Measurements from ENCODE around the gene DENND2D.
A peak's percentile ranks its signal among the peaks of the same experiment; 100 is the strongest.
"Not testable (repeated sequence)": the region's sequence is repeated elsewhere in the genome, so short reads cannot be mapped to it uniquely, and the experiment has no call there.

DENND2D gene

DNA sequence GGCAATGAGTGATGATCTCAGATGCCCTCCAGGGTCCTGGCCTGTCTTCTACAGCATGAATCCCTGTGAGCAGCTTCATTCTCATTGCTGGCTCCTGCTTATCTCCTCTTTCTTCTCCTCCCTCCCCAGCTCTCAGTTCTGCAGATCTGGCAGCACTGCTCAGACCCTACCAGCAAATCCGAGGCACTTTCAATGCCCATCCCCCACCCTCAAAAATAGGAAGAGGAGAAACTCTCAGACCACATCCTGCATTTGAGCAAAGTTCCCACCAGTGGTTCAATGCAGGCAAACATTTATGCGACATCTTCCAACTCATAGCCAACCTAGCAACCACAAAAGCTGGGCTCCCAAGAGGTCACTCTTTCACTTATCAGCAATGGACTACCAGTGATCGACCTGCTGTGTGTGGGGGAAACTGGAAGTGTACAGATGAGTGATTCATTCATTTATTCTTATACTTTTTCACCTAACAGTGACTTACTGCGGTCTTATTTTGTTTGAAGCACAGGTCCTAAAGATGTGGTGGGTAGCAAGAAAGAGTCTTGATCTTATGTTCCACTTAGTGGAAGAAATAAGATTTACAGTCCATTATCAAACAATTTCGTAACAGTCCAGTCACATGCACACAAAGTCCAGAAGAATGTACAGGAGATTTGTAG is 21.3 kb upstream of the DENND2D start:
- no peak for DNase-seq

DNA sequence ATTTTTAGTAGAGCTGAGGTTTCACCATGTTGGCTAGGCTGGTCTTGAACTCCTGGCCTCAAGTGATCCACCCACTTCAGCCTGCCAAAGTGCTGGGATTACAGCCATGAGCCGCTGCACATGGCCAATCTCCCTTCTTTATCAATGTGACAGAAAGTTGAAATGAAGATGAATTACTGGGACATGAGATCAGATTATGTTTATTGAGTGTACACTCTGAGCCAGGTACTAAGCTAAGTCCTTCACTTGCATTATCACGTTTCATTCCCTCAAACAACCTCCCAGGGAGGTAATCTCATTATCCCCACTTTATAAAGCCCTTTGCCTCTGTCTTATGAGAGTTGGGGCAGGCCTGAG is 20.8 kb upstream of the DENND2D start:
- DNase-seq: no peak

DNA sequence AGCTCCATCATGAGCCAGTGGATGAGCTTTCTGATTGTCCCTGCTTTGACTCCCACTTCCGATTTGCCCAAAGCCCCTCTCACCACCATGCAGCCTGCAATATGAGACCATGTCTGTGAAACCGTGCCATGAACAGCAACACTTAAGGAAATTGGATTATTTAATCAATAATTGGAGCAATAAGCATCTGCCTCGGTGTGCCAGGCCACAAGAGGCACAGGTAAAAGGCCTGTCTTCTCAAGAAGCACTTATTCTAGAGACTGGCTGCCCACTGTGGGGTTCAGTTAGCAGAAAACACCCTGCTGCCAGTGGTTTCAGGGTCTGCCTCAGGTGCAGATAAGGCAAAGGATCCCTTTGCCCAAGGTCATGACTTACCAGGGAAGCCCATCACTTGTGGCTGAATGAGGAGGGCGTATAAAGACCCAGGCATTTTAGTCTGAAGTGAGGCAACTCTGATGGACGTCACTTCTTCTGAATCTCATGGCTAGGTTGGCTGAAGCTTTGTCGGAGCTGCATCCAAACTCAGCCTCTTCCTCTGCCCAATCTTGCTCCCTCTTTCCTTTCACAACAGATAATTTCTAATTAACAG is 19.9 kb upstream of the DENND2D start:
- no peak for DNase-seq

- DNase-seq: no peak
Measured at GRCh38 chr1:111219557-111220286, 19.3 kb upstream of the DENND2D start.

- no peak for DNase-seq
Measured at GRCh38 chr1:111218701-111219556, 18.5 kb upstream of the DENND2D start.

GRCh38 chr1:111217183-111217910 is 16.9 kb upstream of the DENND2D start:
- DNase-seq: no peak

GRCh38 chr1:111216751-111217150 is 16.3 kb upstream of the DENND2D start:
- no peak for DNase-seq

DNA sequence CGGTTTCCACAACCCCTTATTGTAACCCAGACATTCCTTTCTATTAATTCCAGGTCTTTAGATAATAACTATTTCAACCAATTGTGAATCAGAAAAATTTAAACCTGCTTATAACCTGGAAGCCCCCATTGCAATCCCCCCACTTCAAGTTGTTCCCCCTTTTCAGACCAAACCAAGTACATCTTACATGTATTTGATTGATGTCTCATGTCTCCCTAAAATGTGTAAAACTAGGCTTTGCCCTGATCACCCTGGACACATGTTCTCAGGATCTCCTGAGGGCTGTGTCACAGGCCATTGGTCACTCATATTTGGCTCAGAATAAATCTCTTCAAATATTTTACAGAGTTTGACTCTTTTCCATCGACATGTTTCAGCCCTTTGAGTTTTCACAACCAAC is 14.8 kb upstream of the DENND2D start:
- DNase-seq: not testable (repeated sequence)

DNA sequence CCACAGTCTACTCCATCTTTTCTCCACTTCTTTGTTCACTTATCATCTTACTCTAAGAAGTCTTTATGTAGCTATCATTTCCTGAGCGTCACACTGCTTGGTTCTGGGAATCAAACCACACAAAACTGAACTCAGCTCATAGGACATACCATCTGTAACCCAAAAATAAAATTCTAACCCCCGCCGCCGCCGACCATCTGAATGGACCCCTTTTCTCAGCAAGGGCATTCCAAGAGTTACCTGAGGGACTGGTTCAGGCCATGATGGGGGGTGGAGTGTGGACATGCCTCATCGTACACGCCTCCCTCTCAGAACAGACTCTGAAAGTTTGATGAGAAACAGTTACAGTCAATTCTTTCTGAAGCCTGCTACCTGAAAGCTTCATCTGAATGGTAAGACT is 14.4 kb upstream of the DENND2D start:
- DNase-seq: no peak

DNA sequence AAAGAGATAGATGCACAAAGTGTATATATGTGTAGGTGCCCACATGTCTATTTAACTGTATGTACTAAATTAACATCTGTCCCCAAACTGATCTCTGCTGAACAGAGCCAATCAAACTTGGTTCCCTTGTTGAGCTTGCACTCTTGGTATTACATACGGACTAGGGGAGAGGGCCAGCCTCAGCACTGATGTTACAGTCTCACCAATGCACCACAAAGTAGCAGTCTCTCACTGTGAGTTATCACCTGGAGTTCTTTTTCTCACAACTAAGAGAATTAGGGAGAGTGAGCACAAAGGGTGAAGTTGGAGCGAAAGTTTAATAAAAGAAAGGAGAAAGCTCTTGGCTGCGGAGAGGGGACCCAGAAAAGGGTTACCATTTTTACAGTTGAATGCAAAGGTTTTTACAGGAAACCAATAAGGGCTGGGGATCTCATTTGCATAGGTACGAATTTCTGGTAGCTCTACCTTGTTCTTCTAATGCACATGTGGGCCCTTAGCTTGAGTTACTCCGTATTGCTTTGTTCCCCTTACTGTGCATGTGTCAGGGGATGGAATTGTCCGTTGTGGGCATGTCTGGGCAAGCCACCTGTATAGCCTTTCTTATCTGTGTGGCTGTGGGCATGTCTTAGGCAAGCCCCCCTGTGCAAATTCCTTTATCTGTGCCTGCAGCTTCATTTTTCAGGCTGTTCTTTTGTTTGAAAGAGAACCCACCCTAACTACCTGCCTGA is 13.8 kb upstream of the DENND2D start:
- DNase-seq: no peak

DNA sequence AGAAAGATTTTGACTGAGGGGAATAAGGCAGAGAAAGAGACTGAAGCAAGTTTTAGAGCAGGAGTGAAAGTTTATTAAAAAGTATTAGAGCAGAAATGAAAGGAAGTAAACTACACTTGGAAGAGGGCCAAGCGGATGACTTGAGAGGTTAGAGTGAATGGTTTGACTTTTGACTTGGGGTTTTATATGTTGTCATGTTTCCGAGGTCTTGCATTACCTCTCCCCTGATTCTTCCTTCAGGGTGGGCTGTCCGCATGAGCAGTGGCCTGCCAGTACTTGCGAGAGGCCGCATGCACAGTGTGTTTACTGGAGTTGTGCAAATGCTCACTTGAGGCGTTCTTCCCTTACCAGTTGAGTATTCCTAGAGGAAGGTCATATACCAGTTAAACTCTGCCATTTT is 13.0 kb upstream of the DENND2D start:
- DNase-seq: no peak

DNA sequence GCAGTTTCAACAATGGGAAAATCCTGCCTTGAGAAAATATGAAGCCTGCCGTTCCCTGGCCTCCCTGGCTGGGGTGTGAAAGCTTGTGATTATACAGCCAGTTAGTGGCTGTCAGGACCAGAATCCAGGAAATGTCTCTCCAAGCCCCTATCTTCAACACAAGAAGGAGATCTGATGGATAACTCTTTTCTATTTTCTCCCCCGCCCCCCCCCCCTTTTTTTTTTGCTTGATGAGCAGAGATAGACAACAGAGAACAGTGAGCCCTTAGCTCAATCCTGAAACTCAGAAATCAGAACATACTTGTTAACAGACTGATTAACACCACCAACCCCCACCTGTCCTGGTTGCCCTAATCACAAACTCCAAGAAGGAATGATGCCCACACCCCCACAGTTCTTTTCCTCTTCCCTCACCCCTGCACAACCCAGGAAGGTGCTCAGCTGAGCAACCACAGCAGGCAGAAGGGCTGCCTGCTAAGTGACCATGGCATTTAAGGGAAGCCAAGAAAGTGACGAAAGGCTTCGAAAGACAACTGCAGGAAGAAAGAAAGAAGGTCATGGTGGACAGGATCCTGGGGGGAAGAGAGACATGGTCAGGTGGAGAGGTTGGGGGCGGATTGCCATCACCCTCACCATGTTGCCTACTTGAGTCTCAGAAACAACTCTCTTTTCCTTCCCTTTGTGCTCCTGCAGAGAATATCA is 12.3 kb upstream of the DENND2D start:
- DNase-seq: no peak

DNA sequence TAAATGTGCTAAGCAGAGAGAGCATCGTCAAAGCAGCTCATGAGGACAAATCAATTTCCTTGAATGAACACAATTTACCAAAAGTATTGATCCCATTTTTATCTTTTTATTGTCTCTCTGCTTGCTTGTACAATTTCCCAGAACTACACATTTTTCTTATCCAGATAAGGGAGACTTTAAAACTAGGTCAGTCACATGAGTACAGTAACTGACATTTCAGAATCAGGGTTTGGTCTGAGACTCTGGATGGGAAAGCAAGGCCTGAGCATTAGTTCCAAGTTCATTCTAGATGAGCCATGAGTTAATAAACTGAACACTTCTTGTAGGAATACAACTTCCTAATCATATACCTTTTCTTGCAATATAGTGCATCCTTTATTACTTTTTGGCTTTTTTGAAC is 11.5 kb upstream of the DENND2D start:
- no peak for DNase-seq

DNA sequence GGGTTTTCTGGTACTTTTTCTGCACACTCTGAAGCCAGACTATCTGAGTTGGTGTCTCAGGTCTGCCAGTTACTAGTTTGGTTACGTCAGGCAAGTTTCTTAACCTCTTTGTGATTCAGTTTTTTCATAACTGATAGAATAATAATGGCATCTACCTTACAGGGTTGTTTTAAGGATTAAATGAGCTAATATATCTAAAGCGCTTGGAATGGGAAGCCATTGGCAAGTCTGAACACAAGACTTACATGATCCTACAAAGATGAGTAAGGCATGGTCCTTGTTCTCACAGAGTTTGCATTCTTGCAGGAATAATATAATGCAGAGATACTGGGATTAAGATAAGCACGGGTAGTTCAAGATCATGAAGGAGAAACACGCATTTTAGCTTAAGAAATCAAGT is 9.2 kb upstream of the DENND2D start:
- DNase-seq: no peak

DNA sequence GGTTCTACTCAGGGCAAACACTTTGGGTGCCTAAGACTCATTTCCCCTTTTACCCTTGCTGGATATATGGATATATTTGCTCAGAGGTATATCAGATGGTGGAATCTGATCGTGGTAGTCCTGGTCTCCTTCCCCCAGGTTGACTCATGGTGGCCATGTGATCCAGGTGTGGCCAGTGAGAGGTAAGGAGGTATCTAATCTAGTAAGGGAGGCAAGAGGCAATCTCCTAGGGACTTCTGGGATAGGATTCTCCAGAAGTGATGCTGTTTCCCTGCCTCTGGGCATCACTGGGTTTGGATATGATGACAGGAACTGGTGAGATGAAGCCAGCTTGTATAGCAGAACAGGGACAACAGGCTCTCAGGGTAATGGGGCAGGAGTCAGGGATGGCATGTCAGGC is 8.5 kb upstream of the DENND2D start:
- no peak for DNase-seq

- DNase-seq: no peak
Measured at GRCh38 chr1:111205714-111206050, 5.2 kb upstream of the DENND2D start.

DNA sequence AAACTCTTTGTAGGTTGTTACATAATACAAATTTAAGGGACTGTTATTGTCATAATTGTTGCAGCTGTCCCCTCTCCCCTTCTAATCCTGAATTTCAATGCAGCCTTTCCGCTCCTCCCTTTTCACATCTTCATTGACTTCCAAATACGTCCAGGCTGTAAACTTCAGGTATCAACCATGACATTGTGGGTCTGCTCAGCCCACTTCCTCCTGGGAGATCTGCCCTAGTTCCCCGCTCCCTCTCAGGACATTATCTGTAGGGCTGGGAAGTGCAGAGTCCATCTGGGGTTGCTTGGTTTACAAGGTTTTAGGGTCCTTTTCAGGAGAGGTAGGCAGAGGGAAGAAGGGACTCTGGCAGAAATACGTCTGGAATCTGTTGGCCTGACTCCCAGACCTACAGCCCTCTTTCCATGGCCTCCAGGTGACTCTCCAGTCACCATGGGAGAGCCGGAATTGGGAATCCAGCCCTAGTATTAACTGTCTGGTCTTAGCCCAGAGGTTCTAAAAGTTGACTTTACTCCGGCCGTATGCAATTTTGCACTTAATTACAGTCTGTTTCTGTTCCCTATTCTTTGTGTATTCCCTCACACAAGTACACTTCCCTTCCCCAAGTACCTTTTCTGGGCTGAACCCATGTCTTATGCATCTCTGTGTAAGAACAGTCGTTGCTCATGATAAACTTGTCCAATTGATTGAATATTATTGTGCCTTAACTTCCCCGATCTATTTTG is 4.7 kb upstream of the DENND2D start:
- no peak for DNase-seq

GRCh38 chr1:111204201-111204982 is 3.9 kb upstream of the DENND2D start:
- DNase-seq: no peak

GRCh38 chr1:111203681-111204200 is 3.3 kb upstream of the DENND2D start:
- DNase-seq: peak in 1 of 2 experiments; percentile 2
